Duodenal mucosa (tissue), 2 donors: ENCODE measurements around the gene OTUD7B.

ENCODE experiments used
- H3K27ac ChIP-seq: one replicate; pipeline ENCODE4 v1.7.0; 2013; ENCODE audit warnings: low read depth, low read length
- H3K27me3 ChIP-seq, 2 donors: one replicate each; pipeline ENCODE4 v1.7.0; 2013; ENCODE audit warnings: low read length in 2 of 2, control low read depth in 1 of 2; ENCODE audit not compliant: insufficient read depth in 2 of 2, control insufficient read depth in 1 of 2
- H3K36me3 ChIP-seq, 2 donors: one replicate each; pipeline ENCODE4 v1.7.0; 2013; ENCODE audit warnings: low read length in 2 of 2, control low read depth in 1 of 2; ENCODE audit not compliant: insufficient read depth in 2 of 2, control insufficient read depth in 1 of 2
- H3K4me1 ChIP-seq, 2 donors: one replicate each; pipeline ENCODE4 v1.7.0; 2013; ENCODE audit warnings: low read length in 2 of 2, control low read depth in 1 of 2; ENCODE audit not compliant: insufficient read depth in 2 of 2, control insufficient read depth in 1 of 2
- H3K4me3 ChIP-seq, 2 donors: one replicate each; pipeline ENCODE4 v1.7.0; 2013; ENCODE audit warnings: low read length in 2 of 2, low read depth in 1 of 2
- H3K9ac ChIP-seq, 2 donors: one replicate each; pipeline ENCODE4 v1.7.0; 2013; ENCODE audit warnings: low read length in 2 of 2, low read depth in 1 of 2
- H3K9me3 ChIP-seq, 2 donors: one replicate each; pipeline ENCODE4 v1.7.0; 2013; ENCODE audit warnings: low read length in 2 of 2, control low read depth in 1 of 2; ENCODE audit not compliant: control insufficient read depth in 1 of 2

OTUD7B gene

DNA sequence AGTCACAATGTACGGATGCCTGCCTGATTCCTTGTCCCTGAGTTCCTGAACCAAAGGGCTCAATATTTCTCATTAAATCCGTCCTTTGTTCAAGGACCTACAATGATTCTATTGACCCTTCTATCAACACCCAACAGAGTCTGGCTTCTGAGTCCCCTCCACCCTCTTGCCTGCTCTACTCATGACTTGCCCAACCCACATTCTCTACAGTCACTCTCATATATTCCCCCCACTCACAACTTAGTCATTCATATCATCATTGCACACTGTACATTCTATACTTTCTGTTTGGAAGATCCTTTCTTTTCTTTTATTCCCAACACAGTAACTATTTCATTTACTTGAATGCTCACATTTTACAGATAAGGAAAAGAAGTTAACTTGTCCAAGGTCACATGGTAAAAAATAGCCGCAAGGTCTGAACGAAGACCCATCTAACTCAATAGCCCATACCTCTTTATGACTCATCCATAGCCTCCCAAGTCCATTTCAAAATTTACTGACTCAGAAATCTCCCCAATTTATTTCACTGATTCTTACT is 3.6 kb downstream of the OTUD7B start:
- no peak overlapping the region for H3K27ac ChIP-seq
- H3K27me3 ChIP-seq, result no peaks in the 10 kb centered on the region
- H3K4me1 ChIP-seq, result peaks cover 16 to 28% of the 10 kb centered on the region in 2 donors
- H3K9me3 ChIP-seq, result no peaks in the 10 kb centered on the region
- no peak overlapping the region for H3K9ac ChIP-seq
- peaks cover 4 to 16% of the 10 kb centered on the region in 2 donors for H3K36me3 ChIP-seq
- no peak overlapping the region for H3K4me3 ChIP-seq

DNA sequence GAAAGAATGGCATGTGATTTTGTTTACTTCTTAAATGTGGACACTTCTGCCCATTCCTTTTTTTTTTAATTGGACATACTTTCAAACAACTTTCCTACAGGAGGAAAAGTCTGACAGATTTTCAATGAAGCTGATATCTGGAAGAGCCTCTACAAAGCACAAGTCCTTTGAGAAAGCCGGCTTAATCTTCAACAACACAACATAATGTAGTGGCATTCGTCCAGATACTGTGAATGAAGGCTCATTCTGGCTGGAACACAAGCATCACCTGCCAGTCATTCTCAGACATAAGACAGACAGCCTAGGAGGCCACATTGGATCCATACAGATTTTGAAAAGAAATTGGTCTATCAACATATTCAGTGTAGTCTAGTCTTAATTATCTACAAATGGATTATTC is 4.9 kb downstream of the OTUD7B start:
- Histone ChIP-seq H3K4me1 (peaks cover 11 to 20% of the 10 kb centered on the region in 2 donors), H3K4me3 (no peak overlapping the region), H3K9ac (no peak overlapping the region), H3K27me3 (no peaks in the 10 kb centered on the region), H3K36me3 (peaks cover 4 to 16% of the 10 kb centered on the region in 2 donors), H3K27ac (no peak overlapping the region), H3K9me3 (no peaks in the 10 kb centered on the region)

- Histone ChIP-seq H3K4me1 (peaks cover 3 to 15% of the 10 kb centered on the region in 2 donors), H3K9ac (no peak overlapping the region), H3K4me3 (no peak overlapping the region), H3K27ac (no peak overlapping the region), H3K36me3 (peaks cover 4 to 21% of the 10 kb centered on the region in 2 donors), H3K9me3 (no peaks in the 10 kb centered on the region), H3K27me3 (no peaks in the 10 kb centered on the region)
These were observed 6.7 kb downstream of the OTUD7B start for GRCh38 chr1:150003801-150004200.

- Histone ChIP-seq H3K9me3 (no peaks in the 10 kb centered on the region), H3K36me3 (peaks cover 4 to 25% of the 10 kb centered on the region in 2 donors), H3K4me1 (peaks cover 2 to 6% of the 10 kb centered on the region in 2 donors), H3K4me3 (no peak overlapping the region), H3K27me3 (no peaks in the 10 kb centered on the region), H3K9ac (no peak overlapping the region), H3K27ac (no peak overlapping the region)
These were observed 8.3 kb downstream of the OTUD7B start for GRCh38 chr1:150002217-150002616.

DNA sequence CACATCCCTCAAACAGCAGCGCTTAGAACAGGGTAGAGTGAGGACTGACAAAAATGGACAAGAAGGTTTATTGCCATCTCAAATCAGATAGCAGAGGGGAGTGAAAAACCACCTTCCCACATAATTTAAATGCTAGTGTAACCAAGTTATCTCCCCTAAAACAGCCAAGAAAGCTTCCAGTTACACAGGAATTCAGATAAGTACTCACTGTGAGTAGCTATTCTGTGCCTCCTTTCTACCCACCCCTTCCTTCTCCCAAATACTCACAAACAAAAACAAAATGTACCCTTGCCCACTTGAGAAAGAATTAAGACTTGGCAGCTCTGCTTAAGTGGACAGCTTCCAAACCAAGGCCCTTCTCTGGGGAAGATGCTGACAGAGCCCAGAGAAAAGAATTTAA is 9.1 kb downstream of the OTUD7B start:
- peaks cover 9 to 29% of the 10 kb centered on the region in 2 donors for H3K36me3 ChIP-seq
- no peak overlapping the region for H3K27ac ChIP-seq
- H3K27me3 ChIP-seq, result no peaks in the 10 kb centered on the region
- peaks cover 7 to 14% of the 10 kb centered on the region in 2 donors for H3K4me1 ChIP-seq
- H3K9ac ChIP-seq, result no peak overlapping the region
- no peaks in the 10 kb centered on the region for H3K9me3 ChIP-seq
- no peak overlapping the region for H3K4me3 ChIP-seq

DNA sequence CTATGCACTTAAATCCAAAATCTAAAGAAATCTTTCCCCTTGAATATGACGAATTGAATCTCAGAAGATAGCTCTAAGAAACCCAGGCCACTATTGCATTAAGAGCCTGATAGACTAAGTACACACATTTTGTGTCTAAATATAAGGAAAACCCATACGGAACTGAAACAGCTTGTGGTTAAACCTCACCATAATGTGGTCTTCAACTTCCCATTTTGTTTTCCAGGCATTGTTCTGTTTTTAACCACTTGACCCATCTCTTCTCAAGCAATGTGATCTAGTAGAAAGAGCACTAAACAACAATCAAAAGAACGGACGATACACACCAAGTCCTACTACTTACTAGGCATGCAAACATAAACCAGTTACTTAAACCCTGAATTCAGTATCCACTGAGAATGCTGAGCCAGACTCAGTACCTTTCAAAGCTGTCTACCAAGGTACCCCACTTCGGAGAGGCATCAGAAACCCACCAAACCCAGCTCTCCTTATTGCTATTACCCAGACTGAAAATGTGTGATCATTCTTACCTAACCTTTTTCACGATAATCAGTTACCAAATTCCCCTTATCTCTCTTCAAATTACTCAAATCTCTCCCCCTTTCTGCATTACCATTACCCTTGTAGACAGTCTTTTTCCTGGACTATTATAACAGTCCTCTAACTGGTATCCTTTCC is 12.8 kb downstream of the OTUD7B start:
- Histone ChIP-seq H3K9ac (no peak overlapping the region), H3K27ac (no peak overlapping the region), H3K4me1 (peaks cover 7 to 17% of the 10 kb centered on the region in 2 donors), H3K36me3 (peaks cover 5 to 19% of the 10 kb centered on the region in 2 donors), H3K27me3 (no peaks in the 10 kb centered on the region), H3K9me3 (no peaks in the 10 kb centered on the region), H3K4me3 (no peak overlapping the region)

DNA sequence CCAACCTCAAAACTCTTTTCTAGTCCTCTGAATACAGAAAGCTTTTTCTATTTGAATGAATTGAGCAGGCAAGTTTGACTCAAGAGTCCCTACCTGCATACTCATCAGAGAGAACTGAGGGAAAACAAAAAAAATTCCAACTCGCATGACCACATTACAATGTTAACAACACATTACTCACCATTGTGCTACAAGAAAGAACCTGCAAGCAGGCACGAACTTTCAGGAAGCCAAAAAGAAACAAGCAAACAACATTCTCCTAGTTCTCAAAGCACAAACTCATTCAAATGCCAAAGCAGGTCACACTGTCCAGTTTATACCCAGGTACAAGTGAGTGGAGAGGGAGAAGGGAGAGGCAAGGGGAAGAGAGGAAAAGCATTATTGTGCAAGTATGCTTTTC is 14.6 kb downstream of the OTUD7B start:
- no peaks in the 10 kb centered on the region for H3K9me3 ChIP-seq
- H3K27ac ChIP-seq, result no peak overlapping the region
- no peak overlapping the region for H3K9ac ChIP-seq
- H3K4me3 ChIP-seq, result no peak overlapping the region
- H3K4me1 ChIP-seq, result peaks cover 7 to 17% of the 10 kb centered on the region in 2 donors
- H3K27me3 ChIP-seq, result no peaks in the 10 kb centered on the region
- H3K36me3 ChIP-seq, result peaks cover 5 to 16% of the 10 kb centered on the region in 2 donors

DNA sequence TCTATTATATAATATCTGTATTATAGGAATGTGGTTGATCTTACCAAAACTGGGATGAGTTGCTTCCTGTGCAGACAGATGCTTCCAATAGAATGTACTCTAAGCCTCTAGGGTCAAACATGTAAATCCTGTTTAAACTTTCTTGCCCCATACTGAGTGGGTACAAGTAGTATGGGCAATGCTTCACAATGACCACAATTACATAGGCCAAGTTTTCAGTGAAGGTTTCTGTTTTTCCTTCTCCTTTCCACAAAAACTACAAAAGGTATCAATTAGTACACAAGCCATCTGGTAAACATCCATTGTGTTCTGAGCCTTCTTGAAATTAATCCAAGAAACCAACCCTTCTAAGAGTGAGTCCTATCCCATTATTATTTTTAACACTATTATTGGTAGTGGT is 16.8 kb downstream of the OTUD7B start:
- no peak overlapping the region for H3K4me3 ChIP-seq
- no peaks in the 10 kb centered on the region for H3K27me3 ChIP-seq
- H3K27ac ChIP-seq, result no peak overlapping the region
- peaks cover 5 to 15% of the 10 kb centered on the region in 2 donors for H3K36me3 ChIP-seq
- no peaks in the 10 kb centered on the region for H3K9me3 ChIP-seq
- H3K4me1 ChIP-seq, result peaks cover 7 to 17% of the 10 kb centered on the region in 2 donors
- H3K9ac ChIP-seq, result no peak overlapping the region

GRCh38 chr1:149993181-149993580 is 17.3 kb downstream of the OTUD7B start:
- H3K36me3 ChIP-seq, result peaks cover 5 to 15% of the 10 kb centered on the region in 2 donors

DNA sequence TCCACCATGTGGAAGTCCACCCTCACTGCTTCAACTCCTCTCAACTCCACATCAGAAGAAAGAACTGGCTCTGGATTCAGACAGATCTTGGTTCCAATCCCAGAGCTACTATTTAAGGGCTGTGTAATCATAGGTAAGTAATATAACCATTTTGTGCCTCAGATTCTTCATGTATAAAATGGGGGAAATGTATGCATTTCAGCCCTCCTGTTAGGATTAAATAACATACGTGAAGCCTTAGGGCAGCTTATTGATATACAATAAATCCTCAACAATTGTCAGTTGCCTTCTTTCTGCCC is 23.3 kb downstream of the OTUD7B start:
- Histone ChIP-seq H3K27ac (no peak overlapping the region), H3K9me3 (no peaks in the 10 kb centered on the region), H3K9ac (no peak overlapping the region), H3K36me3 (peaks cover 0 to 5% of the 10 kb centered on the region in 2 donors), H3K4me1 (no peaks in the 10 kb centered on the region), H3K4me3 (no peak overlapping the region), H3K27me3 (no peaks in the 10 kb centered on the region)

More at GRCh38 chr1:149993181-149993580, 17.3 kb downstream of the OTUD7B start:
- Histone ChIP-seq H3K27ac (no peak overlapping the region), H3K4me3 (no peak overlapping the region), H3K27me3 (no peaks in the 10 kb centered on the region), H3K4me1 (peaks cover 7 to 17% of the 10 kb centered on the region in 2 donors), H3K9ac (no peak overlapping the region), H3K9me3 (no peaks in the 10 kb centered on the region)
